Measurements from ENCODE around the gene FMN1. TPM values are rescaled to one million over a fixed set of nuclear protein-coding genes. Genes with fewer than 3 reads are reported as not detected.

The FMN1 gene
- total RNA-seq, 1 experiment from 2014 or later: 1.2 TPM

- H3K27me3 Mint-ChIP-seq (ENCODE audit: insufficient read depth, unreplicated experiment): no peaks in the 10 kb centered on the region
- no peaks in the 10 kb centered on the region for H3K36me3 Mint-ChIP-seq (ENCODE audit: insufficient read depth, unreplicated experiment)
- TF ChIP-seq CTCF (IDR thresholded peaks at IDR 0.05; ENCODE audit: unreplicated experiment): no peak
- ChIA-PET POLR2A (no interaction called here), CTCF (interaction anchor here (0.6 to 1.4 kb wide), 4 partner anchors 10 to 199 kb away, joined by 3 to 4 read pairs (median 3); no protein-coding TSS in a partner anchor)
- BruUV-seq (replicated peaks): no TSS peak
- no peak for DNase-seq (ENCODE audit: unreplicated experiment)
- no peak overlapping the region for H3K27ac Mint-ChIP-seq (ENCODE audit: low read depth, unreplicated experiment)
- intact Hi-C loops (cut with micrococcal nuclease): no loop called here
- no peak overlapping the region for H3K4me3 Mint-ChIP-seq (ENCODE audit: unreplicated experiment)
- H3K9me3 Mint-ChIP-seq (ENCODE audit: unreplicated experiment): peaks cover 9% of the 10 kb centered on the region
- no peaks in the 10 kb centered on the region for H3K4me1 Mint-ChIP-seq (ENCODE audit: insufficient read depth, unreplicated experiment)
These were observed 437.1 kb downstream of the FMN1 start for GRCh38 chr15:32757426-32757825.

GRCh38 chr15:32750979-32751378 is 443.5 kb downstream of the FMN1 start:
- Mint-ChIP-seq H3K27me3 (ENCODE audit: insufficient read depth, unreplicated experiment) (no peaks in the 10 kb centered on the region), H3K4me1 (ENCODE audit: insufficient read depth, unreplicated experiment) (no peaks in the 10 kb centered on the region), H3K9me3 (ENCODE audit: unreplicated experiment) (peaks cover 10% of the 10 kb centered on the region), H3K36me3 (ENCODE audit: insufficient read depth, unreplicated experiment) (no peaks in the 10 kb centered on the region), H3K27ac (ENCODE audit: low read depth, unreplicated experiment) (peak overlapping the region; percentile 32), H3K4me3 (ENCODE audit: unreplicated experiment) (no peak overlapping the region)
- ChIA-PET CTCF (no interaction called here), POLR2A (no interaction called here)
- TF ChIP-seq CTCF (IDR thresholded peaks at IDR 0.05; ENCODE audit: unreplicated experiment): no peak
- DNase-seq (ENCODE audit: unreplicated experiment): no peak
- BruUV-seq (replicated peaks): no TSS peak
- intact Hi-C loops (cut with micrococcal nuclease): no loop called here

- POLR2A ChIA-PET: no interaction called here
- Mint-ChIP-seq H3K4me3 (ENCODE audit: unreplicated experiment) (no peak overlapping the region), H3K36me3 (ENCODE audit: insufficient read depth, unreplicated experiment) (no peaks in the 10 kb centered on the region), H3K27me3 (ENCODE audit: insufficient read depth, unreplicated experiment) (no peaks in the 10 kb centered on the region), H3K27ac (ENCODE audit: low read depth, unreplicated experiment) (no peak overlapping the region), H3K9me3 (ENCODE audit: unreplicated experiment) (peaks cover 10% of the 10 kb centered on the region), H3K4me1 (ENCODE audit: insufficient read depth, unreplicated experiment) (peaks cover 8% of the 10 kb centered on the region)
- CTCF ChIA-PET: interaction anchor here (0.6 kb wide), 1 partner anchor 10 kb away, joined by 3 read pairs; no protein-coding TSS in a partner anchor
- no peak for TF ChIP-seq CTCF (IDR thresholded peaks at IDR 0.05; ENCODE audit: unreplicated experiment)
- BruUV-seq (replicated peaks): no TSS peak
- intact Hi-C loops (cut with micrococcal nuclease): no loop called here
- DNase-seq (ENCODE audit: unreplicated experiment): no peak
These were observed 446.6 kb downstream of the FMN1 start for GRCh38 chr15:32747921-32748342.

- Mint-ChIP-seq H3K4me3 (ENCODE audit: unreplicated experiment) (no peak overlapping the region), H3K36me3 (ENCODE audit: insufficient read depth, unreplicated experiment) (no peaks in the 10 kb centered on the region), H3K4me1 (ENCODE audit: insufficient read depth, unreplicated experiment) (peaks cover 8% of the 10 kb centered on the region), H3K27ac (ENCODE audit: low read depth, unreplicated experiment) (no peak overlapping the region), H3K9me3 (ENCODE audit: unreplicated experiment) (peaks cover 10% of the 10 kb centered on the region), H3K27me3 (ENCODE audit: insufficient read depth, unreplicated experiment) (no peaks in the 10 kb centered on the region)
- DNase-seq (ENCODE audit: unreplicated experiment): no peak
- no TSS peak for BruUV-seq (replicated peaks)
- ChIA-PET CTCF (no interaction called here), POLR2A (no interaction called here)
- TF ChIP-seq CTCF (IDR thresholded peaks at IDR 0.05; ENCODE audit: unreplicated experiment): no peak
- intact Hi-C loops (cut with micrococcal nuclease): no loop called here
These were observed 448.2 kb downstream of the FMN1 start for GRCh38 chr15:32746116-32746857.

All from MCF 10A (cell line).